ENCODE data around the gene TENM4. TPM values are rescaled to one million over a fixed set of nuclear protein-coding genes. Genes with fewer than 3 reads are reported as not detected.

Gene TENM4
- total RNA-seq, 2 experiments from 2014 or later, result not detected

DNA sequence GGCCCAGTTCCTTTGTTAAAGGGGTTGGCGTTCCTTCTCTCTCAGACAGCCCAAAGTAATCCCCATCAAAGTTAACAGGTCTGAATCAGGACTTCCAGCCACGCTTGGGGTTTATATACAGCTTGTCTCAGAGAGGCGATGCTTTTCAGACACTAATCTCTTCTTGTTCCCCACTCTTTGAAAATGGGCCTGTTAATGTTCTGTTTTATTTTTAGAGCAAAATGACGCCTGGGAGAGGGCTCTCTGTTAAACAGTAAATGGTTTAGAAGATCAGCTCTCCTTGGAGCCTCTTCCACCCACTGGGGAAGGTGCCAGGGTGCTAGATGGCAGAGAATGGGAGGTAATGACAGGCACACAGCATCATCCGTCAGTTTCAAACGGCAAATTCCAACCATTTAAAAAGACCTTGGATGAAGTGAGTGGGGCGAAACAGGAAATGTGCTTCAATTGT lies 630.2 kb downstream of the TENM4 start:
- intact Hi-C loops (cut with micrococcal nuclease; ENCODE audit: unreplicated experiment), result no loop called here
- DNase-seq (ENCODE audit: low spot score), result no peak
- H3K27ac ChIP-seq (ENCODE audit: low read depth, low read length, poor library complexity, severe bottlenecking), result no peak overlapping the region
- no peaks in the 10 kb centered on the region for H3K36me3 ChIP-seq (ENCODE audit: insufficient read depth, low read length)
- CTCF ChIA-PET (ENCODE audit: unreplicated experiment), result no interaction called here
- no peaks in the 10 kb centered on the region for H3K4me1 ChIP-seq (ENCODE audit: insufficient read depth, low read length, poor library complexity, severe bottlenecking)
- POLR2A ChIA-PET, result interaction anchor here (0.6 to 0.7 kb wide), 2 partner anchors 9 to 131 kb away, joined by 3 to 5 read pairs; no protein-coding TSS in a partner anchor
- H4K20me1 ChIP-seq (ENCODE audit: insufficient read depth, low read length), result no peaks in the 10 kb centered on the region
- no peaks in the 10 kb centered on the region for H3K79me2 ChIP-seq (ENCODE audit: insufficient read depth, low read depth, low read length)
- no peak for TF ChIP-seq EZH2phosphoT487 (IDR thresholded peaks at IDR 0.05; ENCODE audit: borderline replicate concordance, low read depth, low read length)
- TF ChIP-seq, protein P1, sequence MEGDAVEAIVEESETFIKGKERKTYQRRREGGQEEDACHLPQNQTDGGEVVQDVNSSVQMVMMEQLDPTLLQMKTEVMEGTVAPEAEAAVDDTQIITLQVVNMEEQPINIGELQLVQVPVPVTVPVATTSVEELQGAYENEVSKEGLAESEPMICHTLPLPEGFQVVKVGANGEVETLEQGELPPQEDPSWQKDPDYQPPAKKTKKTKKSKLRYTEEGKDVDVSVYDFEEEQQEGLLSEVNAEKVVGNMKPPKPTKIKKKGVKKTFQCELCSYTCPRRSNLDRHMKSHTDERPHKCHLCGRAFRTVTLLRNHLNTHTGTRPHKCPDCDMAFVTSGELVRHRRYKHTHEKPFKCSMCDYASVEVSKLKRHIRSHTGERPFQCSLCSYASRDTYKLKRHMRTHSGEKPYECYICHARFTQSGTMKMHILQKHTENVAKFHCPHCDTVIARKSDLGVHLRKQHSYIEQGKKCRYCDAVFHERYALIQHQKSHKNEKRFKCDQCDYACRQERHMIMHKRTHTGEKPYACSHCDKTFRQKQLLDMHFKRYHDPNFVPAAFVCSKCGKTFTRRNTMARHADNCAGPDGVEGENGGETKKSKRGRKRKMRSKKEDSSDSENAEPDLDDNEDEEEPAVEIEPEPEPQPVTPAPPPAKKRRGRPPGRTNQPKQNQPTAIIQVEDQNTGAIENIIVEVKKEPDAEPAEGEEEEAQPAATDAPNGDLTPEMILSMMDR (conservative IDR thresholded peaks at IDR 0.05; ENCODE audit: low read length), result no peak
- no peaks in the 10 kb centered on the region for H3K9me3 ChIP-seq (ENCODE audit: low read length)
- H3K4me2 ChIP-seq (ENCODE audit: low read length), result no peak overlapping the region
- no peaks in the 10 kb centered on the region for H3K9me2 ChIP-seq (ENCODE audit: insufficient read depth, low read length)
- H3K4me3 ChIP-seq (ENCODE audit: low read depth, low read length, poor library complexity, severe bottlenecking), result no peak overlapping the region
- no TSS peak for BruUV-seq (replicated peaks)
- no peak overlapping the region for H2AFZ ChIP-seq (ENCODE audit: low read length)

DNA sequence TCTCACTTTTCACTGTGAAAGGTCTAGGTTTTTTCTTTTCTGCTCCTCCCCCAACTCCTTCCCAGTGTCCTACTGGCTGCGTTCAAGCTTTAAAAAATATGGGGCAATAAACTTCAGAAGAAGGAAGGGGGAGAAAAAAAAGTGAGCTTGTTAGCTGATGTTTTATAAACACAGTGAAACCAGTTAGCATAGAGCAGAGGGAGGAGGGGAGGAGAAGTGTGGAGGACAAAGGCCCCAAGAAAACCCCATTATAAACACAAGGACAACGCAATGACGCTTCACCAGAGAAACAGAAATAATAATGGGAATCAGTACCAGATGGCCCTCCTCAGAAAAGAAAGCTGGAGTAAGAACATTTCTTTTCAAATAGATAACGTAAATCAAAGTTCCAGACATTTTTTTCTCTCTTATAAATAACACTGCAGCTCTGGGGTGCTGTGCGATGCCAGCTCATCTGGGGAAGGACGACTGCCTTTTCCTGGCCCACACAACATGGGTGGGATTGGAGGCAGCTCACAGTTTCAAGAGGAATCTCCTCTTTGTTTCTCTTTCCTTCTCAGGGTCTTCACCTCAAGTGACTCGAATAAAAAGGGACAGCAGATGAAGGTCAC lies 630.8 kb downstream of the TENM4 start:
- Histone ChIP-seq H3K9me3 (ENCODE audit: low read length) (no peaks in the 10 kb centered on the region), H3K4me3 (ENCODE audit: low read depth, low read length, poor library complexity, severe bottlenecking) (no peak overlapping the region), H4K20me1 (ENCODE audit: insufficient read depth, low read length) (no peaks in the 10 kb centered on the region), H3K4me2 (ENCODE audit: low read length) (no peak overlapping the region), H3K27ac (ENCODE audit: low read depth, low read length, poor library complexity, severe bottlenecking) (no peak overlapping the region), H3K4me1 (ENCODE audit: insufficient read depth, low read length, poor library complexity, severe bottlenecking) (no peaks in the 10 kb centered on the region), H2AFZ (ENCODE audit: low read length) (no peak overlapping the region), H3K36me3 (ENCODE audit: insufficient read depth, low read length) (no peaks in the 10 kb centered on the region), H3K9me2 (ENCODE audit: insufficient read depth, low read length) (no peaks in the 10 kb centered on the region), H3K79me2 (ENCODE audit: insufficient read depth, low read depth, low read length) (no peaks in the 10 kb centered on the region)
- ChIA-PET POLR2A (interaction anchor here (0.7 kb wide), 2 partner anchors 9 to 887 kb away, joined by 3 read pairs; no protein-coding TSS in a partner anchor), CTCF (ENCODE audit: unreplicated experiment) (no interaction called here)
- no peak for TF ChIP-seq EZH2phosphoT487 (IDR thresholded peaks at IDR 0.05; ENCODE audit: borderline replicate concordance, low read depth, low read length)
- TF ChIP-seq, protein P1 (conservative IDR thresholded peaks at IDR 0.05; ENCODE audit: low read length), result no peak
- BruUV-seq (replicated peaks), result no TSS peak
- intact Hi-C loops (cut with micrococcal nuclease; ENCODE audit: unreplicated experiment), result no loop called here
- no peak for DNase-seq (ENCODE audit: low spot score)

DNA sequence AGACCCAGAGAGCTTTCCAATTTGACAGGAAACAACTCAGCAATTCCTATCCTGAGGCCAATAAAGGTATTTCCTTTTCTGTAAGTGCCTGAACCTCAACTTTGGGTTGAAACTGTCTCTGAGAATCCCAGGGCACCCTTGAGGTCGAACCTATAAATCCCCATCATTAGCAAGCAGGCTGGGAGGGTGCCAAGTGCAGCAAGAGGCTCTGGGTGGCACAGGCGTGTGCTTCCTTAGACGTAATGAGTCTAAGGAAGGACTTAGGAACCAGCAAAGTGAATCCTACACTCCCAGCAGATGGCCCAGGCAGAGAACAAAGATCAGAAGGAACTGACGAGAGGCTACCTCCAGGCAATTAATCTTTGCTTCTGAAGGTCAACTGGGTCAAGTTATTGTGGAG lies 631.9 kb downstream of the TENM4 start:
- POLR2A ChIA-PET, result interaction anchor here (0.6 kb wide), 1 partner anchor 429 kb away, joined by 4 read pairs; no protein-coding TSS in a partner anchor
- Histone ChIP-seq H3K9me2 (ENCODE audit: insufficient read depth, low read length) (no peaks in the 10 kb centered on the region), H3K79me2 (ENCODE audit: insufficient read depth, low read depth, low read length) (no peaks in the 10 kb centered on the region), H3K4me1 (ENCODE audit: insufficient read depth, low read length, poor library complexity, severe bottlenecking) (no peaks in the 10 kb centered on the region), H3K27ac (ENCODE audit: low read depth, low read length, poor library complexity, severe bottlenecking) (no peak overlapping the region), H3K9me3 (ENCODE audit: low read length) (no peaks in the 10 kb centered on the region), H4K20me1 (ENCODE audit: insufficient read depth, low read length) (no peaks in the 10 kb centered on the region), H3K4me2 (ENCODE audit: low read length) (no peak overlapping the region), H3K36me3 (ENCODE audit: insufficient read depth, low read length) (no peaks in the 10 kb centered on the region), H2AFZ (ENCODE audit: low read length) (no peak overlapping the region), H3K4me3 (ENCODE audit: low read depth, low read length, poor library complexity, severe bottlenecking) (no peak overlapping the region)
- TF ChIP-seq, protein P1 (conservative IDR thresholded peaks at IDR 0.05; ENCODE audit: low read length), result no peak
- no peak for TF ChIP-seq EZH2phosphoT487 (IDR thresholded peaks at IDR 0.05; ENCODE audit: borderline replicate concordance, low read depth, low read length)
- no peak for DNase-seq (ENCODE audit: low spot score)
- intact Hi-C loops (cut with micrococcal nuclease; ENCODE audit: unreplicated experiment), result no loop called here
- CTCF ChIA-PET (ENCODE audit: unreplicated experiment), result no interaction called here
- no TSS peak for BruUV-seq (replicated peaks)
